Epithelial cell of esophagus (primary cell): ENCODE data around the gene GDF9.

Experiments used
- DNase-seq: peaks from one replicate; pipeline ENCODE4 v3.0.0; 2010; ENCODE audit warnings: low read depth
- H3K4me3 ChIP-seq: 2 replicates; pipeline ENCODE4 v1.5.1; 2011; ENCODE audit warnings: mild to moderate bottlenecking, low read length, control low read depth
- TF ChIP-seq, protein P1 (sequence below): IDR thresholded peaks from 2 replicates; pipeline ENCODE4 v1.5.1; 2011; ENCODE audit warnings: low read depth, mild to moderate bottlenecking, low read length, control low read depth, inconsistent platforms; ENCODE audit not compliant: insufficient read depth; ENCODE audit errors: missing control alignments

GDF9 gene

DNA sequence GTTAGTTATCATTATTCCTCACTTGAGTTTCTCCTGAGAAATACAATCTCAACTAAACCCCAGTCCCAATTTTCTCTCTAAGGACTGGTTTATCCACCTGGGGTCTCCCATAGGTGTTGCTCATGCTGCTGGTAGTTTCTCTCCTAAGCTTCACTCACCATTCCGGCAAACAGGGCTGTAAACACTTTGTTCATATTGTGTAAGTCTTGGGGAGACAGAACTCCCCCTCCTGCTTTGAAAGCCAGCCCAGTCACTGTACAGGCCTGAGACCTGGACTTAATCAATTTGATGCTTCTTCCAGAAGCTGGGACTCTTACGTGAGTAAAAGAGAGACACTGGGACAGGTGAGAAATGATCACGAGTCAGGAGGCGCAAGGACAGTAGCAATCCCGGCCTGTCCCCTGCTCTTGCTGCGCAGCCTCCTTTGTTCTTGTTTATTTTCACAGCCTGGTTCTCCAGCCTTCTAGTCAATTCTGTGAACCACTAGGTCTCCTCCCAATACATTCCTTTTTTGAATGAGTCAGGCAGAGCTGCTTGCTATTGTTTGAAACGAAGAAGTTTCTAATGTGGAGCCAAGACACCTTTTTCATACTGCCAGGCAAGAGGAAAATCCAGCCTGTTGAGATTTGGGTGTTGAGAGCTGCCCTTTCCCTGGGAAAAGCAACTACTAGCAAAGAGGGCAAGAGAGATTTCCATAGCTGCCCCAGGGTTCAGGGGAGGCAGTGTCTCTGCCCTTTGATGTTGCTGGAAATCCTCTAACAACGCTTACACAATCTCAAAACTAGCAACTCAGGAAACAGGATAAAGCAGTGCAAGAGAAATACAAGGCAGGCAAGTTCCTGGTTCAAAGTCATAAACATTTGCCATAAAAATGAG, 26.6 kb downstream of the GDF9 start:
- DNase-seq: peak; percentile 68
- H3K4me3 ChIP-seq: no peak overlapping the region
- TF ChIP-seq, protein P1, sequence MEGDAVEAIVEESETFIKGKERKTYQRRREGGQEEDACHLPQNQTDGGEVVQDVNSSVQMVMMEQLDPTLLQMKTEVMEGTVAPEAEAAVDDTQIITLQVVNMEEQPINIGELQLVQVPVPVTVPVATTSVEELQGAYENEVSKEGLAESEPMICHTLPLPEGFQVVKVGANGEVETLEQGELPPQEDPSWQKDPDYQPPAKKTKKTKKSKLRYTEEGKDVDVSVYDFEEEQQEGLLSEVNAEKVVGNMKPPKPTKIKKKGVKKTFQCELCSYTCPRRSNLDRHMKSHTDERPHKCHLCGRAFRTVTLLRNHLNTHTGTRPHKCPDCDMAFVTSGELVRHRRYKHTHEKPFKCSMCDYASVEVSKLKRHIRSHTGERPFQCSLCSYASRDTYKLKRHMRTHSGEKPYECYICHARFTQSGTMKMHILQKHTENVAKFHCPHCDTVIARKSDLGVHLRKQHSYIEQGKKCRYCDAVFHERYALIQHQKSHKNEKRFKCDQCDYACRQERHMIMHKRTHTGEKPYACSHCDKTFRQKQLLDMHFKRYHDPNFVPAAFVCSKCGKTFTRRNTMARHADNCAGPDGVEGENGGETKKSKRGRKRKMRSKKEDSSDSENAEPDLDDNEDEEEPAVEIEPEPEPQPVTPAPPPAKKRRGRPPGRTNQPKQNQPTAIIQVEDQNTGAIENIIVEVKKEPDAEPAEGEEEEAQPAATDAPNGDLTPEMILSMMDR: no peak

GRCh38 chr5:132838516-132839282, 27.6 kb downstream of the GDF9 start:
- no peak overlapping the region for H3K4me3 ChIP-seq
- TF ChIP-seq, protein P1: no peak
- DNase-seq: no peak

DNA sequence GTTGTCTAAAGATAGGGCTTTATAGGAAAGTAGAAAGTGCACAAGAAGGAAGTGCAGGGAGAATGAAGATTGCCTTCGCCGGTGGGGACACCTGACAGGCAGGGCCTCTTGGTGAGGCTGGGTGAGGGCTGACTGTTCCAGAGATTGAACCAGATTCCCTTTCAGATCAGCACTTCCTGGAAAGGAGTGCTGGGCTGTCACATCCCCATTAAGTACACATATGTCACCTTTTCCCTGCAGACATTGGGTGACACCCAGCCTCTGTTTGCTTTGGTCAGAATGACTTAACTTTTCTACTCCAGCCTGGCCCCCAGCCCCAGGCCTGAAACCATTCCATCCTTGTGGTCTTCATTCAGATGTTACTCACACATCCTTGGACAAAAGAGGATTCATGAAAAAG, 28.4 kb downstream of the GDF9 start:
- TF ChIP-seq, protein P1: no peak
- DNase-seq: no peak
- H3K4me3 ChIP-seq: no peak overlapping the region

DNA sequence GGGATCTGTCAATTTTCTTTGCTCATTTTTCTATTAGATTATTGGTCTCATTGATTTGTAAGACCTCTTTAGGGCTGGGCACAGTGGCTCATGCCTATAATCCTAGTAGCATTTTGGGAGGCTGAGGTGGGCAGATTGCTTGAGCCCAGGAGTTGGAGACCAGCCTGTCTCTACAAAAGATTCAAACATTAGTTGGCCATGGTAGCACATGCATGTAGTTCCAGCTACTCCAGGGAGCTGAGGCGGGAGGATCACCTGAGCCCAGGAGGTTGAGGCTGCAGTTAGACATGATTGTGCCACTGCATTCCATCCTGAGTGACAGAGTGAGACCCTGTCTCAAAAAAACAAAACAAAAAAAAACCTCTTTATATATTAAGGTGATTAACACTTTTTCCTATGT, 29.4 kb downstream of the GDF9 start:
- TF ChIP-seq, protein P1: no peak
- no peak overlapping the region for H3K4me3 ChIP-seq
- no peak for DNase-seq

DNA sequence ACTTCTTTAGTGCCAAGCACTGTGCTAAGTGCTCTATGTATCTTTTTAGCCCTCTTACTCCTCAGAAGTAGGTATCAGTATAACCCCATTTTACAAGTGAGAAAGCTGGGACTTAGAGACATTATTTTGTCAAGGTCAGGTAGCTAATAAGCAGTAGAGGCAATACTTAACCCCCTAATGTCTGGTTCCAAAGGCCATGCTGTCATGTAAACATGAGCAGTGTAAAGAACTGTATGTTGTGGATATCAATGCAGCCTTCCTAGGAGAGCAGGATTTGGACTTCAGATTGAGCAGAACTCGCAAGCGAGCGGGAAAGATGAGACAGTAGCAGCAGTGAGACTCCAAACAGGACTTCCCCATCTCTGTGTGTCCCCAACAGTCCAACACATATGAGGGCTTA, 32.2 kb downstream of the GDF9 start:
- DNase-seq: no peak

GRCh38 chr5:132832612-132833011, 33.7 kb downstream of the GDF9 start:
- H3K4me3 ChIP-seq: no peak overlapping the region
- TF ChIP-seq, protein P1: no peak
- DNase-seq: no peak

More for the DNA sequence above, 32.2 kb downstream of the GDF9 start:
- TF ChIP-seq, protein P1: no peak
- H3K4me3 ChIP-seq: no peak overlapping the region
